ENCODE results near the gene ZFP57. TPM values are rescaled to one million over a fixed set of nuclear protein-coding genes. Genes with fewer than 3 reads are reported as not detected.

ZFP57 gene
- total RNA-seq, 2 donors from 2014 or later = not detected

- H3K4me3 ChIP-seq = no peak overlapping the region
- no peaks in the 10 kb centered on the region for H3K27me3 ChIP-seq
- TF ChIP-seq, protein P1, sequence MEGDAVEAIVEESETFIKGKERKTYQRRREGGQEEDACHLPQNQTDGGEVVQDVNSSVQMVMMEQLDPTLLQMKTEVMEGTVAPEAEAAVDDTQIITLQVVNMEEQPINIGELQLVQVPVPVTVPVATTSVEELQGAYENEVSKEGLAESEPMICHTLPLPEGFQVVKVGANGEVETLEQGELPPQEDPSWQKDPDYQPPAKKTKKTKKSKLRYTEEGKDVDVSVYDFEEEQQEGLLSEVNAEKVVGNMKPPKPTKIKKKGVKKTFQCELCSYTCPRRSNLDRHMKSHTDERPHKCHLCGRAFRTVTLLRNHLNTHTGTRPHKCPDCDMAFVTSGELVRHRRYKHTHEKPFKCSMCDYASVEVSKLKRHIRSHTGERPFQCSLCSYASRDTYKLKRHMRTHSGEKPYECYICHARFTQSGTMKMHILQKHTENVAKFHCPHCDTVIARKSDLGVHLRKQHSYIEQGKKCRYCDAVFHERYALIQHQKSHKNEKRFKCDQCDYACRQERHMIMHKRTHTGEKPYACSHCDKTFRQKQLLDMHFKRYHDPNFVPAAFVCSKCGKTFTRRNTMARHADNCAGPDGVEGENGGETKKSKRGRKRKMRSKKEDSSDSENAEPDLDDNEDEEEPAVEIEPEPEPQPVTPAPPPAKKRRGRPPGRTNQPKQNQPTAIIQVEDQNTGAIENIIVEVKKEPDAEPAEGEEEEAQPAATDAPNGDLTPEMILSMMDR (IDR thresholded peaks at IDR 0.05) = peak; percentile 57
- intact Hi-C loops (cut with DNase I) = no loop called here
- H3K27ac ChIP-seq = no peak overlapping the region
- H3K9me3 ChIP-seq = no peaks in the 10 kb centered on the region
- no peaks in the 10 kb centered on the region for H3K36me3 ChIP-seq
- no peak for DNase-seq
- no peak overlapping the region for H3K9ac ChIP-seq (ENCODE audit: low read depth in 2 of 2, low read length in 2 of 2)
- H3K4me1 ChIP-seq = no peaks in the 10 kb centered on the region
Measured at GRCh38 chr6:29651413-29652197, 29.3 kb downstream of the ZFP57 start.

GRCh38 chr6:29649701-29650673 is 31.0 kb downstream of the ZFP57 start:
- Histone ChIP-seq H3K36me3 (no peaks in the 10 kb centered on the region), H3K9me3 (no peaks in the 10 kb centered on the region), H3K4me3 (peak overlapping the region; percentile 45), H3K9ac (ENCODE audit: low read depth in 2 of 2, low read length in 2 of 2) (peak overlapping the region; percentile 58 to 80), H3K27me3 (no peaks in the 10 kb centered on the region), H3K4me1 (no peaks in the 10 kb centered on the region), H3K27ac (peak overlapping the region; percentile 99)
- TF ChIP-seq, protein P1 (IDR thresholded peaks at IDR 0.05) = peak; percentile 91
- intact Hi-C loops (cut with DNase I) = no loop called here
- DNase-seq = peak; percentile 100

- no peaks in the 10 kb centered on the region for H3K9me3 ChIP-seq
- TF ChIP-seq, protein P1 (IDR thresholded peaks at IDR 0.05) = peak; percentile 38
- H3K27me3 ChIP-seq = no peaks in the 10 kb centered on the region
- no peak for DNase-seq
- H3K36me3 ChIP-seq = no peaks in the 10 kb centered on the region
- no peaks in the 10 kb centered on the region for H3K4me1 ChIP-seq
- intact Hi-C loops (cut with DNase I) = no loop called here
- no peak overlapping the region for H3K9ac ChIP-seq (ENCODE audit: low read depth in 2 of 2, low read length in 2 of 2)
- H3K4me3 ChIP-seq = no peak overlapping the region
- no peak overlapping the region for H3K27ac ChIP-seq
Measured at GRCh38 chr6:29647927-29648642, 32.9 kb downstream of the ZFP57 start.

GRCh38 chr6:29641430-29642148 is 39.4 kb downstream of the ZFP57 start:
- H3K4me3 ChIP-seq = no peak overlapping the region
- intact Hi-C loops (cut with DNase I) = no loop called here
- no peak overlapping the region for H3K9ac ChIP-seq (ENCODE audit: low read depth in 2 of 2, low read length in 2 of 2)
- DNase-seq = peak; percentile 78
- TF ChIP-seq, protein P1 (IDR thresholded peaks at IDR 0.05) = no peak
- H3K9me3 ChIP-seq = no peaks in the 10 kb centered on the region
- H3K27ac ChIP-seq = peak overlapping the region; percentile 39
- H3K36me3 ChIP-seq = no peaks in the 10 kb centered on the region
- no peaks in the 10 kb centered on the region for H3K4me1 ChIP-seq
- no peaks in the 10 kb centered on the region for H3K27me3 ChIP-seq
